ENCODE data around the gene SP4.

SP4 gene

GRCh38 chr7:21486511-21486910 is 58.6 kb downstream of the SP4 start:
- no peak for DNase-seq (ENCODE audit: low read depth)
- no peak for TF ChIP-seq CTCF (conservative IDR thresholded peaks at IDR 0.05; ENCODE audit: low read length)

DNA sequence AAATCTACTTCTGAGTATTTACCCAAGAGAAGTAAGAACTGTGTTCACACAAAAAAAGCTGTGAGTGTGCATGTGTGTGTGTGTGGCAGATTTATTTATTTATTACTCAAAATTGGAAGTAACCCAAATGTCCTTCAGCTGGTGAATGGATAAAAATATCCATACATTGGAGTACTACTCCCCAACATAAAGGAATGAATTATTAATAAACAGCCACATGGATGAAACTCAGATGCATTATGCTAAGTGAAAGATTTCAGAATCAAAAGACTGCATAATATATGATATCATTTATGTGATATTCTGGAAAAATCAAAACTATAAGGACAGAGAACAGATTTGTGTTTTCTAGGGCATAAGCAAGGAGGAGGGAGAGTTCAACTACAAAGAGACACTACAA is 67.8 kb downstream of the SP4 start:
- TF ChIP-seq CTCF (conservative IDR thresholded peaks at IDR 0.05; ENCODE audit: low read length) = no peak
- no peak for DNase-seq (ENCODE audit: low read depth)
- no peak overlapping the region for H3K4me3 ChIP-seq (ENCODE audit: low read length)

More at GRCh38 chr7:21486511-21486910, 58.6 kb downstream of the SP4 start:
- H3K4me3 ChIP-seq (ENCODE audit: low read length) = no peak overlapping the region

DNA sequence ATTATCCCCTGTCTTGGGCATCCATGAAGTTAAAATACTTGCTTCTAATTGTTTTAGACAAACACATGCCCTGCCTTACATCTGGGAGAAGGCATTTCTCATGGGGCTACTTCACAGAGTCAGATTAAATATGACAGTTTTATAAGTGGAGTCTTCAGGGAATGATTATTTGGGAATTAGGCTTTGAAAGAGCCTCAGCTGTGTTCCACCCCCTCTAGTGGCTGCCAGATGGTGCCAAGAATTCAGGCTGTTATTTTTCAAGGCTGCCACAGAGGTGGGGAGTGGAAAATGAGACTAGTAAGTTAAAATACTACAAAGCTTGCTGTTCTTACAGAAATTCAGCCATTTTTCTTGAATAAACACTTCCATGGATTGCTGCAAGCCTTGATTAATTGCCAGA is 69.2 kb downstream of the SP4 start:
- DNase-seq (ENCODE audit: low read depth) = peak; percentile 9
- TF ChIP-seq CTCF (conservative IDR thresholded peaks at IDR 0.05; ENCODE audit: low read length) = peak; percentile 41
- H3K4me3 ChIP-seq (ENCODE audit: low read length) = no peak overlapping the region

GRCh38 chr7:21500117-21500832 is 72.4 kb downstream of the SP4 start:
- TF ChIP-seq CTCF (conservative IDR thresholded peaks at IDR 0.05; ENCODE audit: low read length) = no peak
- no peak for DNase-seq (ENCODE audit: low read depth)
- no peak overlapping the region for H3K4me3 ChIP-seq (ENCODE audit: low read length)

DNA sequence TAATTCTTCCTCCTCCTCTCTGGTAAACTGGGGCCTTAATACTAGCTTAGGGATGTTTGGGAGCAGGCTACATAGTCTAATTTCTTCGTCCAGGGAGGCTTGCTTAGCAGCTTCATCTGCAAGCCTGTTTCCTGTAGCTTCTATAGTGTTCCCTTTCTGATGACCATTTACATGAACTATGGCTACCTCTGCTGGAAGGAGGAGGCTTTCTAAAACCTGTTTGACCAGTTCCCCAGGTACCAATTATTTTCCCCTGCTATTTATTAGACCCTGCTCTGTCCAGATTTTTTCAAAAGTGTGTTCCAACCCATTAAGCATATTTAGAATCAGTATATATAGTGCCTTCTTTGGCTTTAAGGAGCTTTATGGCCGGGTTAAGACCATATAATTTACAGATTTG is 76.1 kb downstream of the SP4 start:
- no peak overlapping the region for H3K4me3 ChIP-seq (ENCODE audit: low read length)
- no peak for DNase-seq (ENCODE audit: low read depth)
- TF ChIP-seq CTCF (conservative IDR thresholded peaks at IDR 0.05; ENCODE audit: low read length) = no peak

GRCh38 chr7:21507627-21508343 is 79.9 kb downstream of the SP4 start:
- peak; percentile 32 for DNase-seq (ENCODE audit: low read depth)
- TF ChIP-seq CTCF (conservative IDR thresholded peaks at IDR 0.05; ENCODE audit: low read length) = peak; percentile 80
- H3K4me3 ChIP-seq (ENCODE audit: low read length) = no peak overlapping the region

- DNase-seq (ENCODE audit: low read depth) = no peak
- TF ChIP-seq CTCF (conservative IDR thresholded peaks at IDR 0.05; ENCODE audit: low read length) = no peak
- no peak overlapping the region for H3K4me3 ChIP-seq (ENCODE audit: low read length)
Observed at GRCh38 chr7:21508538-21508937, 80.7 kb downstream of the SP4 start.
